ENCODE data around the gene HNRNPF. TPM values are rescaled to one million over a fixed set of nuclear protein-coding genes. Genes with fewer than 3 reads are reported as not detected.
"Not testable (repeated sequence)": the region's sequence is repeated elsewhere in the genome, so short reads cannot be mapped to it uniquely, and the experiment has no call there.

The HNRNPF gene
- polyA plus RNA-seq, 1 experiment, result 178 TPM

DNA sequence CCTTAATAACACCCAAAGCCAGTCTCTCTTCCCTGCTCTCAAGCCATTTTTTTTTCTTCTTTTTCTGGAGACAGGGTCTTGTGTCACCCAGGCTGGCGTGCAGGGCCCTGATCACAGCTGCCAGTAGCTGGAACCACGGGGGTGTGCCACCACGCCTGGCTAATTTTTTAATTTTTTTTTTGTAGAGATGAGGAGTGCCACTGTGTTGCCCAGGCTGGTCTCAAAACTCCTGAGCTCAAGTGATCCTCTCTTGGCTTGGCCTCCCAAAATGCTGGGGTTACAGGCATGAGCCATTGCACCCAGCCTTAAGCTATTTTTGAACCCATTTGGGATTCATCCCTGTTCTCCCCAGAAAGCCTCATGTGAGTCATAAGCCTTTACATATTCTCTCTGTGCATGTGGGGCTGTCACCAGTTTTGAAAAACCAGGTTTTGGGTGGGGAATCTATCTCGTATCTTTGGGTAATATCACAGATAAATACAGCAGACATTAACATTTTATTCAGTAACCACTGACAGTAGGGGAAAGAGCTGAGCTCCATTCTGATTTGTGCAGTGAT lies 43.4 kb upstream of the HNRNPF start:
- Histone ChIP-seq H3K27ac (ENCODE audit: low read depth, low read length) (no peak overlapping the region), H3K4me3 (ENCODE audit: low read depth, low read length) (no peak overlapping the region), H3K9me3 (ENCODE audit: control insufficient read depth, insufficient read depth, low read length) (no peaks in the 10 kb centered on the region), H3K27me3 (ENCODE audit: control insufficient read depth, insufficient read depth, low read length) (no peaks in the 10 kb centered on the region)
- DNase-seq (ENCODE audit: low read depth, low spot score), result no peak
- ChIA-PET POLR2A (no interaction called here), CTCF (no interaction called here)
- TF ChIP-seq, protein P1, sequence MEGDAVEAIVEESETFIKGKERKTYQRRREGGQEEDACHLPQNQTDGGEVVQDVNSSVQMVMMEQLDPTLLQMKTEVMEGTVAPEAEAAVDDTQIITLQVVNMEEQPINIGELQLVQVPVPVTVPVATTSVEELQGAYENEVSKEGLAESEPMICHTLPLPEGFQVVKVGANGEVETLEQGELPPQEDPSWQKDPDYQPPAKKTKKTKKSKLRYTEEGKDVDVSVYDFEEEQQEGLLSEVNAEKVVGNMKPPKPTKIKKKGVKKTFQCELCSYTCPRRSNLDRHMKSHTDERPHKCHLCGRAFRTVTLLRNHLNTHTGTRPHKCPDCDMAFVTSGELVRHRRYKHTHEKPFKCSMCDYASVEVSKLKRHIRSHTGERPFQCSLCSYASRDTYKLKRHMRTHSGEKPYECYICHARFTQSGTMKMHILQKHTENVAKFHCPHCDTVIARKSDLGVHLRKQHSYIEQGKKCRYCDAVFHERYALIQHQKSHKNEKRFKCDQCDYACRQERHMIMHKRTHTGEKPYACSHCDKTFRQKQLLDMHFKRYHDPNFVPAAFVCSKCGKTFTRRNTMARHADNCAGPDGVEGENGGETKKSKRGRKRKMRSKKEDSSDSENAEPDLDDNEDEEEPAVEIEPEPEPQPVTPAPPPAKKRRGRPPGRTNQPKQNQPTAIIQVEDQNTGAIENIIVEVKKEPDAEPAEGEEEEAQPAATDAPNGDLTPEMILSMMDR (IDR thresholded peaks at IDR 0.05; ENCODE audit: low read depth, low read length), result no peak

DNA sequence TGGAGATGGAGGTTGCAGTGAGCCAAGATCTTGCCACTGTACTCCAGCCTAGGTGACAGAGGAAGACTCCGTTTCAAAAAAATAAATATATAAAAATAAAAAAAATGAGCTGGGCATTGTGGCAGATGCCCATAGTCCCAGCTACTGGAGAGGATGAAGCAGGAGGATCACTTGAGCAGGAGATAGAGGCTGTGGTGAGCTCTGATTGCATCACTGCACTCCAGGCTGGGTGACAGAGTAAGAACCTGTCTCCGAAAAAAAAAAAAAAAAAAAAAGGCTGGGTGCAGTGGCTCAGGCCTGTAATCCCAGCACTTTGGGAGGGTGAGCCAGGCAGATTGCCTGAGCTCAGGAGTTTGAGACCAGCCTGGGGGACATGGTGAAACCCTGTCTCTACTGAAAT lies 39.8 kb upstream of the HNRNPF start:
- ChIA-PET POLR2A (interaction anchor here (0.6 kb wide), 1 partner anchor 75 kb away, joined by 3 read pairs; no protein-coding TSS in a partner anchor), CTCF (interaction anchor here (0.6 to 1.4 kb wide), 4 partner anchors 11 to 244 kb away, joined by 3 to 9 read pairs (median 4); no protein-coding TSS in a partner anchor)
- H3K9me3 ChIP-seq (ENCODE audit: control insufficient read depth, insufficient read depth, low read length), result peaks cover 11% of the 10 kb centered on the region; the same call in 1 of the 2 replicates
- no peak overlapping the region for H3K27ac ChIP-seq (ENCODE audit: low read depth, low read length)
- TF ChIP-seq, protein P1 (IDR thresholded peaks at IDR 0.05; ENCODE audit: low read depth, low read length), result no peak
- H3K27me3 ChIP-seq (ENCODE audit: control insufficient read depth, insufficient read depth, low read length), result no peaks in the 10 kb centered on the region
- DNase-seq (ENCODE audit: low read depth, low spot score), result no peak
- no peak overlapping the region for H3K4me3 ChIP-seq (ENCODE audit: low read depth, low read length)

DNA sequence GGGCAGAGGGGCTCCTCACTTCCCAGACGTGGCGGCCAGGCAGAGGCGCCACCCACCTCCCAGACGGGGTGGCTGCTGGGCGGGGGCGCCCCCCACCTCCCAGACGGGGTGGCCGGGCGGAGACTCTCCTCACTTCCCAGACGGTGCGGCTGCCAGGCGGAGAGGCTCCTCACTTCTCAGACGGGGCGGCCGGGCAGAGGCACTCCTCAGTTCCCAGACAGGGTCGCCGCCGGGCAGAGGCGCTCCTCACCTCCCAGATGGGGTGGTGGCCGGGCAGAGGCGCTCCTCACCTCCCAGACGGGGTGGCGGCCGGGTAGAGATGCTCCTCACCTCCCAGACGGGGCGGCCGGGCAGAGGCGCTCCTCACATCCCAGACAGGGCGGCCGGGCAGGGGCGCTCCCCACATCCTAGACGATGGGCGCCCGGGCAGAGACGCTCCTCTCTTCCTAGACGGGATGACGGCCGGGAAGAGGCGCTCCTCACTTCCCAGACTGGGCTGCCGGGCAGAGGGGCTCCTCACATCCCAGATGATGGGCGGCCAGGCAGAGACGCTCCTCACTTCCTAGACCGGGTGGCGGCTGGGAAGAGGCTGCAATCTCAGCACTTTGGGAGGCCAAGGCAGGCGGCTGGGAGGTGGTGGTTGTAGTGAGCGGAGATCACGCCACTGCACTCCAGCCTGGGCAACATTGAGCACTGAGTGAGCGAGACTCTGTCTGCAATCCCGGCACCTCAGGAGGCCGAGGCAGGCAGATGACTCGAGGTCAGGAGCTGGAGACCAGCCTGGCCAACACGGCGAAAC lies 37.4 kb upstream of the HNRNPF start:
- H3K4me3 ChIP-seq (ENCODE audit: low read depth, low read length); H3K27ac ChIP-seq (ENCODE audit: low read depth, low read length); CTCF ChIA-PET; DNase-seq (ENCODE audit: low read depth, low spot score); H3K27me3 ChIP-seq (ENCODE audit: control insufficient read depth, insufficient read depth, low read length); POLR2A ChIA-PET: not testable (repeated sequence)
- H3K9me3 ChIP-seq (ENCODE audit: control insufficient read depth, insufficient read depth, low read length), result peaks cover 11% of the 10 kb centered on the region; the same call in 1 of the 2 replicates

DNA sequence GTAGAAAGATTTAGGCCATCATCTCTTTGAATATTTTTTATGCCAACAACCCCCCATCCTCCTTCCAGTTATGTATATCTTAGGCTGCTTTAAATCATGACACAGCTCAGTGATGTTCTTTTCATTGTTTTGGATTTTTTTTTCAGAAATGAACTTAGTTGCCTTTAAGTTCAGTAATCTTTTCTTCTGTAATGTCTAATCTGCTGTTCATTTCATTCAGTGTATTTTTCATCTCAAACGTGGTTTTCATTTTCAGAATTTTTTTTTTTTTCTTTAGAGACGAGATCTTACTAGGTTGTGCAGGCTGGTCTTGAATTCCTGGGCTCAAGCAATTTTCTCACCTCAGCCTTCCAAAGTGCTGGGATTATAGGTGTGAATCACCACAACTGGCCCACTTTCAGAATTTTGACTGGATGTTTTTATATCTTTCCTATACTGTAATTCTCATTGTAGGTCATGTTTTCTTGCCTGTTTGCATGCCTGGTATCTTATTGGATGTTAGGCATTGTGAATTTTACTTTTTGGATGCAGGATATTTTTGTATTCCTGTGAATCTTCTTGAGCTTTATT lies 36.0 kb upstream of the HNRNPF start:
- DNase-seq (ENCODE audit: low read depth, low spot score), result no peak
- Histone ChIP-seq H3K27ac (ENCODE audit: low read depth, low read length) (no peak overlapping the region), H3K27me3 (ENCODE audit: control insufficient read depth, insufficient read depth, low read length) (no peaks in the 10 kb centered on the region), H3K9me3 (ENCODE audit: control insufficient read depth, insufficient read depth, low read length) (peaks cover 11% of the 10 kb centered on the region; the same call in 1 of the 2 replicates), H3K4me3 (ENCODE audit: low read depth, low read length) (no peak overlapping the region)
- TF ChIP-seq, protein P1 (IDR thresholded peaks at IDR 0.05; ENCODE audit: low read depth, low read length), result no peak
- POLR2A ChIA-PET, result no interaction called here
- CTCF ChIA-PET, result interaction anchor here (1.9 kb wide), 1 partner anchor 17 kb away, joined by 5 read pairs; no protein-coding TSS in a partner anchor

DNA sequence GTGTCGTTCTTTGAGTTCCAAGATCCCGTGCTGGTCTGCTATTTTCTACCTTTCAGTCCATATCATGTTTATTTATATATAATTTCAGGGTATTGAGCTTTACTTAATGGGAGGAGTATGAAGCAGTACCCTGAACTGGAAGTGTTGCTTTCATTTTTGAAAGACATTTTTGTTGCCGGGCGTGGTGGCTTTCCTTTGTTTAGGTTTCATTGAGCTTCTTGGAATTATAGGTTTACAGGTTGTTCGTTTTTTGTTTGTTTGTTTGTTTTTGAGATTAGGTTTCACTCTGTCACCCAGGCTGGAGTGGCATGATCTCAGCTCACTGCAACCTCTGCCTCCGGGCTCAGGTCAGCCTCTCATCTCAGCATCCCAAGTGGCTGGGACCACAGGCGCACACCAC lies 35.3 kb upstream of the HNRNPF start:
- ChIA-PET CTCF (interaction anchor here (1.9 kb wide), 1 partner anchor 17 kb away, joined by 5 read pairs; no protein-coding TSS in a partner anchor), POLR2A (no interaction called here)
- Histone ChIP-seq H3K27ac (ENCODE audit: low read depth, low read length) (no peak overlapping the region), H3K4me3 (ENCODE audit: low read depth, low read length) (no peak overlapping the region), H3K9me3 (ENCODE audit: control insufficient read depth, insufficient read depth, low read length) (peaks cover 11% of the 10 kb centered on the region; the same call in 1 of the 2 replicates), H3K27me3 (ENCODE audit: control insufficient read depth, insufficient read depth, low read length) (no peaks in the 10 kb centered on the region)
- no peak for DNase-seq (ENCODE audit: low read depth, low spot score)
- TF ChIP-seq, protein P1 (IDR thresholded peaks at IDR 0.05; ENCODE audit: low read depth, low read length), result no peak
